HL-60 (cell line): ENCODE measurements around the gene PPM1M.
A peak's percentile ranks its signal among the peaks of the same experiment; 100 is the strongest.

Experiments
- DNase-seq, 2 experiments: peaks; one replicate each; pipeline ENCODE4 v3.0.0-alpha.2; 2010 to 2020; ENCODE audit warnings: low read depth in 1 of 2, low spot score in 1 of 2
- H3K27ac ChIP-seq: fragments of 250-450 bp; sonication (Bioruptor Pico); replicated peaks from 2 replicates; pipeline ENCODE4 v1.5.1; 2020; ENCODE audit warnings: mild to moderate bottlenecking, moderate library complexity
- H3K27me3 ChIP-seq: fragments of 250-450 bp; sonication (Bioruptor Pico); 2 replicates; pipeline ENCODE4 v1.5.1; 2021; ENCODE audit warnings: mild to moderate bottlenecking, moderate library complexity; ENCODE audit not compliant: insufficient read depth, poor library complexity, severe bottlenecking
- H3K4me3 ChIP-seq: replicated peaks from 2 replicates; pipeline ENCODE4 v1.5.1; 2011; ENCODE audit warnings: mild to moderate bottlenecking, control low read depth, low read length; ENCODE audit not compliant: insufficient read depth
- GABPA ChIP-seq: IDR thresholded peaks from 2 replicates; pipeline ENCODE4 v1.6.1; 2012; ENCODE audit warnings: low read depth
- POLR2AphosphoS5 ChIP-seq: IDR thresholded peaks from 2 replicates; pipeline ENCODE4 v1.6.1; 2012; ENCODE audit warnings: low read depth
- SPI1 ChIP-seq: IDR thresholded peaks from 2 replicates; pipeline ENCODE4 v1.6.1; 2012; ENCODE audit warnings: low read depth, mild to moderate bottlenecking, borderline replicate concordance
- TF ChIP-seq, protein P1 (sequence below): IDR thresholded peaks from 2 replicates; pipeline ENCODE4 v1.6.1; 2012; ENCODE audit warnings: low read depth; ENCODE audit not compliant: insufficient replicate concordance
- TF ChIP-seq, protein P2 (sequence below): IDR thresholded peaks from one replicate; pipeline ENCODE4 v1.5.1; 2011; ENCODE audit warnings: low read length, control low read depth, inconsistent platforms; ENCODE audit not compliant: insufficient read depth

Gene PPM1M

DNA sequence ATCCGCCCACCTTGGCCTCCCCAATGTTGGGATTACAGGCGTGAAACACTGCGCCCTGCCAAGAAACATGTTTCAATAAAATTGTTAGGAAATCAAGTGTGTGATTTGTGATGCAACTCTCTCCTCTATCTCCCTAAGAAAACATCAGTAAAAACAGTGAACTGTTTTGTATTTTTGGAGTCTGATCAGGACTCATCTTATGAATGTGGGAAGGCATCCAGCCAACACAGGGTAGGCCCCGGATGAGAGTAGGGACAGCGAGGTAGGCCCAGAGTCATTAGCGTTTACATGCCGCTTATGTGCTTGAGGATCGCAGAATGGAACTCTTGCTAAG lies 41.2 kb downstream of the PPM1M start:
- no peaks in the 10 kb centered on the region for H3K27me3 ChIP-seq
- peak overlapping the region; percentile 100 for H3K27ac ChIP-seq
- no peak for DNase-seq
- peak overlapping the region; percentile 60 for H3K4me3 ChIP-seq
- TF ChIP-seq SPI1 (no peak), GABPA (no peak), POLR2AphosphoS5 (no peak)
- TF ChIP-seq, protein P1, sequence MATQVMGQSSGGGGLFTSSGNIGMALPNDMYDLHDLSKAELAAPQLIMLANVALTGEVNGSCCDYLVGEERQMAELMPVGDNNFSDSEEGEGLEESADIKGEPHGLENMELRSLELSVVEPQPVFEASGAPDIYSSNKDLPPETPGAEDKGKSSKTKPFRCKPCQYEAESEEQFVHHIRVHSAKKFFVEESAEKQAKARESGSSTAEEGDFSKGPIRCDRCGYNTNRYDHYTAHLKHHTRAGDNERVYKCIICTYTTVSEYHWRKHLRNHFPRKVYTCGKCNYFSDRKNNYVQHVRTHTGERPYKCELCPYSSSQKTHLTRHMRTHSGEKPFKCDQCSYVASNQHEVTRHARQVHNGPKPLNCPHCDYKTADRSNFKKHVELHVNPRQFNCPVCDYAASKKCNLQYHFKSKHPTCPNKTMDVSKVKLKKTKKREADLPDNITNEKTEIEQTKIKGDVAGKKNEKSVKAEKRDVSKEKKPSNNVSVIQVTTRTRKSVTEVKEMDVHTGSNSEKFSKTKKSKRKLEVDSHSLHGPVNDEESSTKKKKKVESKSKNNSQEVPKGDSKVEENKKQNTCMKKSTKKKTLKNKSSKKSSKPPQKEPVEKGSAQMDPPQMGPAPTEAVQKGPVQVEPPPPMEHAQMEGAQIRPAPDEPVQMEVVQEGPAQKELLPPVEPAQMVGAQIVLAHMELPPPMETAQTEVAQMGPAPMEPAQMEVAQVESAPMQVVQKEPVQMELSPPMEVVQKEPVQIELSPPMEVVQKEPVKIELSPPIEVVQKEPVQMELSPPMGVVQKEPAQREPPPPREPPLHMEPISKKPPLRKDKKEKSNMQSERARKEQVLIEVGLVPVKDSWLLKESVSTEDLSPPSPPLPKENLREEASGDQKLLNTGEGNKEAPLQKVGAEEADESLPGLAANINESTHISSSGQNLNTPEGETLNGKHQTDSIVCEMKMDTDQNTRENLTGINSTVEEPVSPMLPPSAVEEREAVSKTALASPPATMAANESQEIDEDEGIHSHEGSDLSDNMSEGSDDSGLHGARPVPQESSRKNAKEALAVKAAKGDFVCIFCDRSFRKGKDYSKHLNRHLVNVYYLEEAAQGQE = no peak
- TF ChIP-seq, protein P2, sequence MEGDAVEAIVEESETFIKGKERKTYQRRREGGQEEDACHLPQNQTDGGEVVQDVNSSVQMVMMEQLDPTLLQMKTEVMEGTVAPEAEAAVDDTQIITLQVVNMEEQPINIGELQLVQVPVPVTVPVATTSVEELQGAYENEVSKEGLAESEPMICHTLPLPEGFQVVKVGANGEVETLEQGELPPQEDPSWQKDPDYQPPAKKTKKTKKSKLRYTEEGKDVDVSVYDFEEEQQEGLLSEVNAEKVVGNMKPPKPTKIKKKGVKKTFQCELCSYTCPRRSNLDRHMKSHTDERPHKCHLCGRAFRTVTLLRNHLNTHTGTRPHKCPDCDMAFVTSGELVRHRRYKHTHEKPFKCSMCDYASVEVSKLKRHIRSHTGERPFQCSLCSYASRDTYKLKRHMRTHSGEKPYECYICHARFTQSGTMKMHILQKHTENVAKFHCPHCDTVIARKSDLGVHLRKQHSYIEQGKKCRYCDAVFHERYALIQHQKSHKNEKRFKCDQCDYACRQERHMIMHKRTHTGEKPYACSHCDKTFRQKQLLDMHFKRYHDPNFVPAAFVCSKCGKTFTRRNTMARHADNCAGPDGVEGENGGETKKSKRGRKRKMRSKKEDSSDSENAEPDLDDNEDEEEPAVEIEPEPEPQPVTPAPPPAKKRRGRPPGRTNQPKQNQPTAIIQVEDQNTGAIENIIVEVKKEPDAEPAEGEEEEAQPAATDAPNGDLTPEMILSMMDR = no peak

DNA sequence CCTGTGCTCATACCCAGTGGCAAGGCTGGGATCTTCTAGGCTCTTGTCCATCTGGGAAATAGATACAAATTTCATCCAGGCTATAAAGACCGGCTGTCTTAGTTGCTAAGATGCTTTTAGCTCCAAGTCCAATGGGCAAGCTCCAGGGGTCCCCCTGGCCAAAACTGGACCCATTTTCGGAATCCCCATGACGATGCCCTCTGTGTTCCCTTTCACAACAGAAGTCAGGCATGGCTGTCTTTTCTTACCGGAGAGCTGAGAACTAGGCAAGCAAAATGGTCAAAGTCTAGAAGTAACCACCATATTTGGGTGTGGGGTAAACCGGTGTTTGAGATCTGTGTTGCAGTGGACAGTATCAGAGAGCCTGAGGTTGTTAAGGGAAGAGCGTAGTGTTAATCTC lies 43.1 kb downstream of the PPM1M start:
- Histone ChIP-seq H3K27me3 (no peaks in the 10 kb centered on the region), H3K4me3 (peak overlapping the region; percentile 60), H3K27ac (peak overlapping the region; percentile 100; the same call in 1 of the 2 replicates)
- TF ChIP-seq POLR2AphosphoS5 (no peak), GABPA (no peak), SPI1 (no peak)
- TF ChIP-seq, protein P2 = no peak
- TF ChIP-seq, protein P1 = no peak
- no peak for DNase-seq

DNA sequence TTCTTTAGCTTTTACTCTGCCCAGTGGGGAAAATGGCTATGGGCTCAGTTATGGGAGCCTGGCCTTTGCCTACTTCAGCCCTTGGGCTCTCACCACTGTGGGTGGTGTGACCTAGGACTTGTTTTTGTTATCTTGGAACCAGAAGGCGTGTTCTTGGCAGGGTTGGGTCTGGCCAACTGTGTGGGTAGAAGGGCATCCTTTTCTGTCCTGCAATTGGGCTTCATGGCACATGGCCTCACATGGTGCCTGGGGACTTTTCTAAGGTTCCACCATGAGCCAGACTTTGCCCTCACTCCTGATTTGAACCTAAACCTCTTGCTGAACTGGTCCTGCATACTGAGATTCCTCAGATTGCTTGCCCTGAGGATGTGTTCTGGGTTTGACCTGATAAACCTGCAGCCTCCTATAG lies 43.8 kb downstream of the PPM1M start:
- no peak for TF ChIP-seq GABPA
- TF ChIP-seq POLR2AphosphoS5 = no peak
- TF ChIP-seq, protein P1 = no peak
- TF ChIP-seq SPI1 = no peak
- Histone ChIP-seq H3K27me3 (no peaks in the 10 kb centered on the region), H3K27ac (no peak overlapping the region), H3K4me3 (no peak overlapping the region)
- no peak for DNase-seq
